SH-SY5Y (cell line): ENCODE measurements around the gene HAUS3.

Source experiments
- GATA2 ChIP-seq: IDR thresholded peaks from 2 replicates; pipeline ENCODE4 v1.6.1; 2011; ENCODE audit warnings: mild to moderate bottlenecking, low read depth, low read length
- GATA3 ChIP-seq: IDR thresholded peaks from 2 replicates; pipeline ENCODE4 v1.6.1; 2011; ENCODE audit warnings: low read depth, mild to moderate bottlenecking, low read length, moderate library complexity

HAUS3 gene, protein sequence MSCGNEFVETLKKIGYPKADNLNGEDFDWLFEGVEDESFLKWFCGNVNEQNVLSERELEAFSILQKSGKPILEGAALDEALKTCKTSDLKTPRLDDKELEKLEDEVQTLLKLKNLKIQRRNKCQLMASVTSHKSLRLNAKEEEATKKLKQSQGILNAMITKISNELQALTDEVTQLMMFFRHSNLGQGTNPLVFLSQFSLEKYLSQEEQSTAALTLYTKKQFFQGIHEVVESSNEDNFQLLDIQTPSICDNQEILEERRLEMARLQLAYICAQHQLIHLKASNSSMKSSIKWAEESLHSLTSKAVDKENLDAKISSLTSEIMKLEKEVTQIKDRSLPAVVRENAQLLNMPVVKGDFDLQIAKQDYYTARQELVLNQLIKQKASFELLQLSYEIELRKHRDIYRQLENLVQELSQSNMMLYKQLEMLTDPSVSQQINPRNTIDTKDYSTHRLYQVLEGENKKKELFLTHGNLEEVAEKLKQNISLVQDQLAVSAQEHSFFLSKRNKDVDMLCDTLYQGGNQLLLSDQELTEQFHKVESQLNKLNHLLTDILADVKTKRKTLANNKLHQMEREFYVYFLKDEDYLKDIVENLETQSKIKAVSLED

DNA sequence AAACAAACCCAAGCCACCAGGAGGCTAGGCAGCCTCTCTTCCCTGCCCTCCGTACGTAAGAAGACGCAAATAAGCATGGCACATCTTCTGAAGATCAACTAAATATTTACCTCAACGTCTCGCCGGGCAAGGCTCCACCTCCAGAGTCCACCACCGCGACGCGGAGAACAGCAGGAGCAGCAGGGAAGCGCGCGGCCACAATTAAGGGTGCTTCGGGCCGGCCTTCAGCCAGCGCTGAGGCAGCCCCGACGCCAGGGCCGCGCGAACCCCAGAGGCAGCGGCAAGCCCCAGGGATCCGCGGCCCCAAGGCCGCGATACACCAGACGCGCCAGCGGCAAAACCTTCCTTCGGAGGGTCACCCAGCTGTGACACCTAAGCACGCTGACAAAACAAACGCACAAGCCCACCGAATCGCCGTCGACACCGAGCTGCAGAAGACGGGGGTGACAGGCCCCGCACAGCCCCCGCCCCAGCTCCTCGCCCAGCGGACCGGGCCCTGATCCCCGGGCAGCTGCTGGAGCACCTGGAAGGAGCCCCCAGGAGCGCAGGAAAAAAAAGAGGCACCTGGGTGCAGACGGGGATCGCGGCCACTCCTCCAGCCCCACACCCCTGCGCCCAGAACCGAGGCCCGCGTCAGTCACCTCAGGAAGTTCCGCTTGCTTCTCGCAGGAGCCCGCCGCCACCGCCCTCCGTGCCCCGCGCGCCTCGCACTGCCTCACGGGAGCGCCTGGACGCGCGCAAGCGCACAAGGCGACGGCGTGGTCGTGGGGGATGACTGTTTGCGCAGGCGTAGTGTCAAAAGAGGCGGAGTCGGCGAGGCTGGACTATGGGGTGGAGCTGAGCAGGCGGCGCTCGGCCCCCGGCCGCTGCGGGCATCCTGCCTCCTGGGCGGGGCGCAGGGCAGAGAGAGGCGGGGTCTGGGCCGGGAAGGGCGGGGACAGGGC lies at the start of gene HAUS3, which contains the start of gene POLN:
Gene HAUS3 (minus strand): TSS at position 712 of the 944 bp plus-strand sequence. CDS start 1,175 bp downstream, outside the sequence.
Gene POLN (minus strand): TSS at position 712 of the 944 bp plus-strand sequence. CDS start 12,890 bp downstream, outside the sequence.
- no peak for TF ChIP-seq GATA2
- no peak for TF ChIP-seq GATA3

DNA sequence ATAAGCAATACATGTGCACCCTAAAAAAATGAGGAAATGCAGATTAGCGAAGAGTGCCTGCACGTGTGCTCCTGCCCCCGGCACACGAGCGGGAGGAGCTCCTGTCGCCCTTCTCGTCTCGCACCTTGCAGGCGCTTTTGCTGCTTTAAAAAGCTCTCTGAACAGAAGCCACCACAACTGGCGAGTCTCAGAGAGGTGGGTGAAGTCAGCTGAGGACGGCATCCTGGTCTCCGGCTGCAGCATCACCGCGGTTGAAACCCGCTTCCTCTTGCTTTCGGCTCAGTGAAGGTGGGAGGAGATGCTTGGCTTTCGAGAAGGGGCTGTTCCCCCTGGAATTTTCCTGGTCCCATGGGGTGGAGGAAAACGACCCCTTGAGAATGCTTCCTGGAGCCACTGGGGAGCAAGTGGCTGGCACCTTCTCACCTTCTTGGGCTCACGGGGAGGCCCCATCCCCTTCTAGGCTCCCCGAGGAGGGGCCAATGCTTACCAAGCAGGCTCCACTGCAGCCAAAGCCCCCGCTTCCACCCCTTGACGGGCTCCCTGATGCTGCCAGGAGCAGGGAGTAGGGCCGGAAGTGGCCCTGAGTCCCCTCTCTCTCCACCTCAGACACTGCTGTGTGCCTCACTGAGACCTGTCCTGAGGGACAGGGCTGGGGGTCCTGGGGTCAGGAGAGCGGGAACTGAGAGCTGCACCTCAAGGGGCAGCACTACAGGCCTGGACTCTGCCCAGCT lies 49.2 kb upstream of the HAUS3 start:
- TF ChIP-seq GATA3 (no peak), GATA2 (no peak)

DNA sequence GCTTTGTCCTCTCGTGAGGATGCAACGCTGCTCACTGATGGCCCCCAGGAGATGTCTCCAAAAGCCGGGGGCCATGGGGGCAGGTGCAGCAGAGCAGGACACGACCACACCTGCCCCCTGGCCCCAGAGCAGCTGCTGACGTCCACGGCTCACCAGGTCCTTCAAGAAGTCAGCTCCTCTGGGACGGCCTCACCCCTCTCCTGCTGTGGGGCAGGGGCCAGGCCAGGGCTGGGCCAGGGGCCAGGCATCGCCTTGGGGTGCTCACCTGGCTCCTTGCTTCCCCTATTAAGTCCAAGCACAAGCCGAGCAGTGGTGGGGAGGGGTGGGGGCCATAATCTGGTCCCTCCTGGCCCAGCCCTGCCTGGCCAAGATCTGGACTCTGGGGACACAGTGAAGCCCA lies 48.6 kb upstream of the HAUS3 start:
- no peak for TF ChIP-seq GATA3
- TF ChIP-seq GATA2 = no peak

DNA sequence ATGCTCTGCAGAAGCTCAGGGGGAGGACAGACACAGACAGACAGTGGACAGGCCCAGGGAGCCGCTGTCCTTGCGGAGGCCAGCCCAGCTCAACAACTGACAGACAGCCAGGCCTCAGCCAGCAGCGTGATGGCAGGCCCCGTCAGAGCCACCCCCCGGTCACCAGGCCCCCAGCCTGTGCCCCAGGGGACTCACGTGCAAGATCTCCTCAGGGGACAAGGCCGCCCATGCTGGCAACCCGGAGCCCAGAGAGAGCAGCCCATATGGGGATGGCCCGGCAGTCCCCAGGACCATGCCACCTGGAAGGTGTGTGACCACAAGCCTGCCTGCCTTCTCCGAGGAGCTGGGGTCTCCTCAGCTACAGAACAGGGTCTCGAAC lies 48.0 kb upstream of the HAUS3 start:
- TF ChIP-seq GATA3 = no peak
- TF ChIP-seq GATA2 = no peak

DNA sequence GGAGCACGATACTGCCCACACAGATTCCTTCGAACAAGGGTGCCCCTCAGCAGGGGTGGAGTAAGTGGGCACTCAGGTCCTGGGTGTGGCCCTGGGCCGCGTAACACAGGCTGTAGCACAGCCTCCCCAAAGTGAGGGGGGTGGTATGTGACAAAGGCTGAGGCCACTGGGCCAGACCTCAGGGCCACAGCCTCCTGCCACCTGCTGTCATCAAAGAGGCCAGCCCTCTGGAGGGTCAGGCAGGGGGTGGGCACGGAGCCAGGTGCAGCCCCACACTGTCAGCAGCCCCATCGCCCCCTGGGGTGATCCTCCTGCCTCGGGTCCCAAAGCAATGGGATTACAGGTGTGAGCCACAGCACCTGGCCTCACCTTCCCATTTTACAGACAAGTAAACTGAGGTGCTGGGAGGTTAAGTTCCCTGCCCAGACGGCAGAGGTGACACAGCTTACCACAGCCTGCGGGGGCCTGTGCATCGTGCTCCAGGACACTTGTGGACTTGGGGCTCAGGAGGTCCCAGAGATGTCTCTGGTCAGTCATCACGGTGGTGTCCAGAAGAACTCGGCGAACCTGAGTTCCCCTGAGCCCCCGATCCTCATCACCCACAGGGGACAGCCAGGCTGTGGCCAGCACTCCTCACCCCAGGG lies 47.5 kb upstream of the HAUS3 start:
- no peak for TF ChIP-seq GATA2
- no peak for TF ChIP-seq GATA3

DNA sequence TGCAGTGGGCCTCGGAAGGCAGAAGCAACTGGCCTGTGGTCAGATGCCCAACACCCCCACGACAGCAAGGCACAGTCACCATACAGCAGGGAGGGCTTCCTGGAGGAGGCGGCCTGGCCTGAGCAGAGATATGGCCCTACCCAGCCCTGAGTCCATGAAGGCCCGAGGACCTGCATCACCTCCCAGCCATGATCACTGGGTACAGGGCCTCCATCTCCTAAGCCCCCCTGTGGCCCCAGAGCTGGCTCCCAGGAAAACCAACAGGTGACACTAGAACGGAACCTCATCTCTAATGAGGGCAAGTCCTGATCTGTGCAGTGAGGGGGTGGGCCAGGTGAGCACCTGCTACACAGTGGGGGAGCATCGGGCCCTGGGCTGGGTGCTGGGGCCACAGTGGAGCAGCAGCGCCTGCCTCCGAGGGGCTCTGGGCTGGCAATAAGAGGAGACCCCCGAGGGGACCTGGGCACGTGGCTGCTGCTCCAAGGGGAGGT lies 46.2 kb upstream of the HAUS3 start:
- TF ChIP-seq GATA3 = no peak
- no peak for TF ChIP-seq GATA2

DNA sequence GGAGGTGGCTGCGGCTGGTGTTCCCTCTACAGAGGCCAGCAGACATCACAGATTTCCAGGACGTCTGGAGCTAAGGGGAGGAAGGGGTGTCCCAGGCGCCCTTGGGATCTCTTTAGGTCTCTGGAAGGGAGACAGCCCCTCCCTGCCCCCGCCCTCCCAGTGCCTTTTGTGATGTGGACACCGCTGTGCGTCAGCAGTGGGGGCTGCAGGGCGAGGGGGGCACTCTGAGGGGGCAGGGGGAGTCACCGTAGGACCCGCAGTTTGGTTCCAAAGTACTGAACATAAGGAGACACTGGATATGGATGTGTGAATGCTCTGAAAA lies 45.6 kb upstream of the HAUS3 start:
- TF ChIP-seq GATA3 (no peak), GATA2 (no peak)

DNA sequence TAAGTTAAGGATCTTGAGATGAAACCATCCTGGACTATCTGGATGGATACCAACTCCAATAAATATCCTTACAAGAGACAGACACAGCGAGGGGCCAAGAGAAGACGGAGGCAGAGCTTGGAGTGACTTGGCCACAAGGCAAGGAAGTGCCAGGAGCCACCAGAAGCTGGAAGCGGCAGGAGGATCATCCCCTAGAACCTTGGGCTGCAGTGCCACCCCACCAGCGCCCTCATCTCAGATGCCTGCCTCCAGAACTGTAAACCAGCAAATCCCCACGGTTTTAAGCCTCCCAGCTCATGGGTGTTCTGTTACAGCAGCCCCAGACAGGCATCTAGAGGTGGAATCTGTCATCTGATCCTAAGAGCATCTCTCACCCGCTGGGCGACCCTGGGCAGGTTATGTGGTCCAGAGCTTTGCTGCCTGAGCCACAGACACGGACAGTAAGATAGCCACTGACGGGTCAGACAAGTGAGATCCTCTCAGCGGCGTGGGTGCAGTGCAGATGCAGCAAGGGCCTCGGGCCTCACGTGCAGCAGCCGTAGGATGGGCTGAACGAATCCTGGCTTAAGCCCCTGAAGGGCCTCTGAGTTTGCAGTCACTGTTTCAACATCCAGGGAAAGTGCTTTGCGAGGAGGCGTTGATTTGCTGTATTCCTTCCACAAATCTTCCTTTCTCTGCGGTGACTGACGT lies 45.1 kb upstream of the HAUS3 start:
- TF ChIP-seq GATA3 (no peak), GATA2 (no peak)

DNA sequence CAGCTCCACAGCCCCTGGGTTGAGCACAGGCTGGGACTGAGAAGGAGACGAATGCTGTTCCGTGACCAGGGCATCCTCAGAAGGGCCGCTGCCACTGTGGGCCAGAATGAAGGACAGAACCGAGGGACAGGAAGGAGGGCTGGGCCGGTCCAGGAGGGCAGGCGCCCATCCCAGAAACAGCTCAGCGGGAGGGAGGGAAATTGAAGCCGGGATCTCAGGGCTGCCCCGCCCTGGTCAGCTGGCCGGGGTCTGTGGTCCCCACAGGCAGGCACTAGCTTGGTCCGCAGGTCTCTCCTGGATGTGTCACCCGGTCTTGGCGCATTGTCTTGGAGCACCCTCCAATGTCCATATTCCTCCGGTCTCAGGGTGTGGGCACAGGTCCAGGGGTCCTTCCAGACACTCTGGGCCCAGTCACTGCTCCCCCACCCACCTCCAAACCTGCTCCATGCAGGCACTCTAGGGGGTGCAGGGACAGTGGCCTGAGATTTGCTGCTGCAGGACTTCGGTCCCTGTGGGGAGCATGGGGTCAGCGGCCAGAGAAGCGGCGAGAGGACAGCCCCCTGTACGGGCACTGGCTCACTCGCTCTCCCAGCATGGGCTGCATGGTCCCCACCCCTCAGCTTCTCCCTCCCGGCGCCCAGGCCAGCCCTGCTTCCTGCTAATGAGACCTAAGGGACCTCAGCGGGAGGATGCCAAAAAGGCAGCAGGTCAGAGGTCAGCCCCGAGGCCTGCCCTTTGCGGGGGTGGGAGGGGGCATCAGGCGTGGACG lies 43.9 kb upstream of the HAUS3 start:
- no peak for TF ChIP-seq GATA2
- no peak for TF ChIP-seq GATA3

DNA sequence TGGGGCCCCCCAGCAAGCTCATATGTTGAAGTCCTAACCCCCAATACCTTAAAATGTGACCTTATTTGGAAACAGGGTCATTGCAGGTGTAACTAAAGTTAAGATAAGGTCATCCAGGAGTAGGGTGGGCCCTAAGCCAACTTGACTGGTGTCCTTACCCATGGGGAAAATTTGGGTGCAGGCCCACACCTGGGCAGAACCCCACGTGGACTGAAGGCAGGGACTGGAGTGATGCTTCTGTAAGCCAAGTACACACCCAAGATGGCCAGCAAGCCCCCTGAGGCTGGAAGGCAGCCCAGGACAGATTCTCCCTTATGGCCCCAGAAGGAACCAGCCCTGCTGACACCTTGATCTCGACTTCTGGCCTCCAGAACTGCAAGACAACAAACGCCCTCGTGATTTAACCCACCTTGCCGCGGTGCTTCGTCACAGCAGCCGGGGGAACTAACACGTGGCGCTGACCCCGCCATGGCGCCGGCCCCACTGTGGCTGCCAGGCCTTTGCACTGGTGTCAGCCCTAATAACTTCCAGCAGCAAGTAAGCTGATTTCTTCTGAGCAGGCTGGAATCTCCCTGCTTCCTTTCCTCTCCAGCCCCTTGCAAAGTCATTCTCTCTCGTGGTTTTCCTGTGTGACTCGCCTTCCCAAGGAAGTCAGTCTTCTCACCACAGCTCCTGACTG lies 43.2 kb upstream of the HAUS3 start:
- TF ChIP-seq GATA3 (no peak), GATA2 (no peak)

DNA sequence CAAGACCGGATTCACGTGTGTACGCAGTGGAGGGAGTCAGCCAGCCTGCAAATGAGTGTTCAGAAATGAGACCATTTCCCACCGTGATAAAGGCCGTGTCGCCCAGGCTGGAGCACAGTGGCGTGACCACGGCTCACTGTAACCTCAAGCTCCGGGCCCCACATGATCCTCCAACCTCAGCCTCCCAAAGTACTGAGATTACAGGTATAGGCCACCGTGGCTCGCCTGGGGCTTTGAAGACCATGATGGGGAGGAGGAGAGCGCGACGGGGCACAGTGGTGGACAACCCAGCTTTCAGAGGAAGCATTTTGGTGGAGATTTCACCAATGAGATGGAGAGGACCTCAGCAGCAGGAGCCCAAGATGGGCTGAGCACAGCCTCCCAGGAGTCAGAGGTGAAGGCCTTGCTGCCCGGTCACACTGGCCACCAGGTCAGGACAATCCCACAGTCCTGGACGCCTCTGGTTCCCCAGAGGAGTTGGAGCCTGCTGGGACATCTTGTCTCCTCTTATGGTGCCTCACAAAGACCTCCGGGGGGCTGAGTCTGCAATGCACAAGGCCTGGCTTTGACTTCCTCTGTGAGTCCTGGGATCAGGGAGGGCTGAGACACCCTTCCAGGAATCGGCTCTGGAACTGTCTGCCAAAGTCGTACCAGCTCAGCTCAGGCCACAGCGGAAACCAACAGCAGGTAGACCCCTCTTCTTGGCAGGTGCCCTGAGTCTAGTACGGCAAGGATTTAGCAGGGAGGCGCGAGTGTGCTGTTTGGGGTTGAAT lies 42.4 kb upstream of the HAUS3 start:
- TF ChIP-seq GATA3 (no peak), GATA2 (no peak)

DNA sequence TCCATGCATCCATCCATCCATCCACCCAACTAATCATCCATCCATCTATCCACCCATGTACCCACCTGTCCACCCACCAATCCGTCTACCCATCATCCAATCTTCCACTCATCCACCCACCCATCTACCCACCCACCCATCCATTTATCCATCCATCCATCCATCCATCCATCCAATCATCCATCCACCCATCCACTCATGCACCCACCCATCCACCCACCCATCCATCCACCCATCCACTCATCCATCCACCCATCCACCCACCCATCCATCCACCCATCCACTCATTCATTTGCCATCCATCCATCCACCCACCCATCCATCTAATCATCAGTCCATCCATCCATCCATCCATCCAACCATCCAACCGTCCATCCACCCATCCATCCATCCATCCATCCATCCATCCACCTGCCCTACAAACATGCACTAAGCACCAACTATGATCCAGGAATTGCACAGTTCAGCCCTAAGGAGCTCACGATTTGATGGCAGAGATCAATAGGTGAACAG lies 41.3 kb upstream of the HAUS3 start:
- no peak for TF ChIP-seq GATA2
- no peak for TF ChIP-seq GATA3
